KBM-7 (cell line): ENCODE data around the gene NIPAL4.
"Not testable (repeated sequence)": the region's sequence is repeated elsewhere in the genome, so short reads cannot be mapped to it uniquely, and the experiment has no call there.

Experiments used
- DNase-seq: peaks from one replicate; pipeline ENCODE4 v3.0.0-alpha.2; 2015
- in situ Hi-C: fragments of 300-500 bp; cut with MboI; formaldehyde crosslinking; loops from 2 replicates; pipeline ENCODE4 v1.14.3; 2020; ENCODE audit warnings: low sequenced_read_pairs, low pct_unique_long_range_greater_than_20kb, mixed read lengths

The NIPAL4 gene

DNA sequence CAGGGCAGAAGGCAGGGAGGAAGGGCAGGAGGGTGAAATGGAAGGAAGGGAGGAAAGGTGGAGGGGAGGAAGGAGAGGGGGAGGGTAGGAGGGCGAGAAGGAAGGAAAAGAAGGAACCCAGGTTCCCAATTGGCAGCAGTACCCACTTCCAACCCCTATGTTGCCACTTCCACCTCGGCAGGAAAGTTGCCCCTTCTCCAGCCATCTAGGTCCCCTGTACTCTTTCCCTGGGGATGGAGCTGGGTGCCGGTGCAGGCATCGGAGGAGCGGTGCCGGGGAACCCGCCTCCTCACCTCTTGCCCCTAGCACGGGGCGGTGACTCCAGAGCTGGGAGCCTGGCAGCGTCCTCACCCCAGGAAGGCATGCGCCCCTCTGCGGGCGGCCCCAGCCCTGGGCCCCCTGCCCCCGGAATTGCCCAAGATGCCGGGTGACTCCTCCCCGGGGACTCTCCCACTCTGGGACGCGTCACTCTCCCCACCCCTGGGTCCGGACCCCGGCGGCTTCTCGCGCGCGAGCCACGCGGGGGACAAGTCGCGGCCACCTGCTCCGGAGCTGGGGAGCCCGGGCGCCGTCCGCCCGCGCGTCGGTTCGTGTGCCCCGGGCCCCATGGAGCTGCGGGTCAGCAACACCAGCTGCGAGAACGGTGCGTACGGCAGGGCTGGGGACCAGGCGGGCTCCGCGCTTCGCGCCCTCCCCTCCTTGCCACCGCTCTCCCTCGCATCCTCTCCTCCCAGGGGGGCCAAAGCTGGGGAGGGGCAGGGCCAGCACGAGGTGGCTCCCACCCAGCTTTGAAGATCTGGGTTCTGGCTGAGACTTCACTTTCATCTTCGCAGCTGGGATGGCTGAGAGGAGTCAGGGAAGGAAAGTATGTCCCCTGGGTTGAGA lies at the start of gene NIPAL4:
TSS of gene NIPAL4 (plus strand) at position 499 of the 885 bp plus-strand sequence. CDS start at position 607, 108 bp downstream.
- in situ Hi-C loops: no loop called here
- no peak for DNase-seq

DNA sequence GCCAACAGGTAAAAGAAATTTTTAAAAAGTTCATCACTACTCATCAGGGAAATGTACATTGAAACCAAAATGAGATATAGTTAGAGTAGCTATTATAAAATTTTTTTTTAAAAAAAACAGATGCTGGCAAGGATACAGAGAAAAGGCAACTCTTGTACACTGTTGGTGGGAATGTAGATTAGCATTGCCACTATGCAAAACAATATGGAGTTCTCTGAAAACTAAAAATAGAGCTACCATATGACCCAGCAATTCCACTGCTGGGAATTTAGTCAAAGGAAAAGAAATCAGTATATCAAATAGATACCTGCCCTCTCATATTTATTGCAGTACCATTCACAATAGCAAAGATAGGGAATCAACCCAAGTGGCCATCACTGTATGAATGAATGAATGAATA lies 44.2 kb upstream of the NIPAL4 start:
- no peak for DNase-seq
- in situ Hi-C loops: no loop called here

DNA sequence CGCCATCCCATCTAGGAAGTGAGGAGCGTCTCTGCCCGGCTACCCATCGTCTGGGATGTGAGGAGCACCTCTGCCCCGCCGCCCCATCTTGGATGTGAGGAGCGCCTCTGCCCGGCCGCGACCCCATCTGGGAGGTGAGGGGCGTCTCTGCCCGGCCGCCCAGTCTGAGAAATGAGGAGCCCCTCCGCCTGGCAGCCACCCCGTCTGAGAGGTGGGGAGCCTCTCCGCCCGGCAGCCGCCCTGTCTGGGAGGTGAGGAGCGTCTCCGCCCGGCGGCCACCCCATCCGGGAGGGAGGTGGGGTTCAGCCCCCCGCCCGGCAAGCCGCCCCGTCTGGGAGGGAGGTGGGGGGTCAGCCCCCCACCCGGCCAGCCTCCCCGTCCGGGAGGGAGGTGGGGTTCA lies 40.5 kb upstream of the NIPAL4 start:
- in situ Hi-C loops, DNase-seq: not testable (repeated sequence)

DNA sequence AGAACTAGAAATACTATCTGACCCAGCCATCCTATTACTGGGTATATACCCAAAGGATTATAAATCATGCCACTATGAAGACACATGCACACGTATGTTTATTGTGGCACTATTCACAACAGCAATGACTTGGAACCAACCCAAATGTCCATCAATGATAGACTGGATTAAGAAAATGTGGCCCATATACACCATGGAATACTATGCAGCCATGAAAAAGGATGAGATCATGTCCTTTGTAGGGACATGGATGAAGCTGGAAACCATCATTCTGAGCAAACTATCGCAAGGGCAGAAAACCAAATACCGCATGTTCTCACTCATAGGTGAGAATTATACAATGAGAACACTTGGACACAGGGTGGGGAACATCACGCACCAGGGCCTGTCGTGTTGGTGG lies 30.1 kb upstream of the NIPAL4 start:
- in situ Hi-C loops, DNase-seq: not testable (repeated sequence)

DNA sequence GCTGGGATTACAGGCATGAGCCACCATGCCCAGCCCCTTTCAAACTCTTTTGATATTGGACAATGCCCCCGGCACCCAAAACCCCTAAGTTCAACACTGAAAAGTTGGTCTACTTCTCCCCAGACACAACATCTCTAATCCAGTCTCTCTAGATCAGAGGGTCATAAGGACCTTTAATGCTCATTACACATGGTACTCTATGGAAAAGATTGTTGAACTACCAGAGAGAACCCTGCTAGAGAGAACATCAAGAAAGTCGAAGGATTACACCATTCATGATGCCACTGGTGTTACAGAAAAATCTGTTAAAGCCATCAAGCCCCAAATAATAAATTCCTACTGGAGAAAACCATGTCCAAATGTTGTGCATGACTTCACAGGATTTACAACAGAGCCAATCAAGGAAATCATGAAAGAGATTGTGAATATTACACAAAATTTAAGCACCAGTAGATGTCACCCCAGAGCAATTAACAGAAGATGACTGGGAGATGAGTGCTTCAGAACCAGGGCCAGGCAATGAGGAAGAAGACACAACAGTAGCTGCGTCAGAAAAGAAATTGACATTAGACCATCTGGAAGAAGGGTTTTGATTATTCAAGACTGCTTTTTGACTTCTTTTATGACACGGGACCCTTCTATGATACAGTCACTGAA lies 28.3 kb upstream of the NIPAL4 start:
- in situ Hi-C loops: no loop called here
- peak; percentile 77 for DNase-seq

DNA sequence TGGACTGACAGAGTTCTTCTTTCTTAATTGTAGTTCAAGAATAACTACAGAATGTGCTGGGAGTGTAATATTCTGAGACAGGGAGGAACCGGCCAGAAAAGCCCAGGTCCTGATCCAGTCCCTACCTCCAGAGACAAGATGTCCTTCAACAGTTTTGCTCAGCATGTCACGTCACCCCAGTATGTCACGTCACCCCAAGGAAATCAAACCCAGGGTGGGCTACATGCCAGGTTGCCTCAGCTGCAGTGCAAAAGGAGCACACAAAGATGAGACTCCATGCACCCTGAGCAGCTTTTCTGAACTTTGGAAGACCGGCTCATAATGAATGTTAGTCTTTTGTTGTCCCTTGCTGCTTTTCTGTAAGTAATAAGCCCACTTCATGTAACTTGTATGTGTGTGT lies 25.9 kb upstream of the NIPAL4 start:
- in situ Hi-C loops: no loop called here
- no peak for DNase-seq

DNA sequence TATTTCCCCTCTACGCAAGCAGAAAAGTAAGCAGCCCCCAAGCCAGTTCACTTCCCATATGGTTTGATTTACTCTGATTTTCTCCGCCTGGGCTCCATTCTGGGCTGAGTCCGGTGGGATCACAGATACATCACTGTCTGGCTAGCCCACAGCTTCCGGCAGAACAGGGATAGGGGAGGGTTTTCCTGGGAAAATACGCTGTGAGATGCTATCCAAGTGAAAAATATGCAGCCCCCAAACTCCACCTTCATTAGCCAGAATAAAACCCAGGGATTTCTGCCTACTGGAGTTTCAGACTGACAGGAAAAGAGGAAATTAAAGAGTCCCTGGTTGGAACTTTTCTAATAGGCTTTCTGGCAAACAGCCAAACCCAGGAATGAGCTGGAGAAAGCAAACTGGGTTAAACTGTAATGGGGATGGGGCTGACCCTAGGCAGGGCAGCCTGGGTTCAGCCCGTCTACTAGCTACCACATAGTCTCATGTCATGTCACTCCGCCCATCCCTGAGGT lies 16.9 kb upstream of the NIPAL4 start:
- in situ Hi-C loops: no loop called here
- no peak for DNase-seq

DNA sequence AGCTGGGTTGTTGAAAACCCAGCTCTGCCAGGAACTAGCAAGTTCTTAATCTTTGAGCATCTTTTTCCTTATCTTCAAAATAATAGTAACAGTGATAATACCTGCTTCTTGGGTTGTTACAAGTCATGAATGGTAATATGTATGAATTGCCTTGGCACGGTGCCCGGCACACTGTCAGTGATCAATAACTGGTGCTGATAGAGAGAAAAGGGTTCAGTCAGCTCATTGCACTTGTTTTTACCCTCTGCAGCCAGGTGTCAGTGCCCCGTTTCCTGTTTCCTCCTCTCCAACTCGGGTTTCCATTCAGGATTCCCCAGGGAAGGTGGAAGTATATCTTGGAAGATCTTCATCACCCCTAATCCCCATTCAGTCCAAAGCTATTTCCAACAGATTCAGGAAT lies 15.8 kb upstream of the NIPAL4 start:
- in situ Hi-C loops: no loop called here
- no peak for DNase-seq

DNA sequence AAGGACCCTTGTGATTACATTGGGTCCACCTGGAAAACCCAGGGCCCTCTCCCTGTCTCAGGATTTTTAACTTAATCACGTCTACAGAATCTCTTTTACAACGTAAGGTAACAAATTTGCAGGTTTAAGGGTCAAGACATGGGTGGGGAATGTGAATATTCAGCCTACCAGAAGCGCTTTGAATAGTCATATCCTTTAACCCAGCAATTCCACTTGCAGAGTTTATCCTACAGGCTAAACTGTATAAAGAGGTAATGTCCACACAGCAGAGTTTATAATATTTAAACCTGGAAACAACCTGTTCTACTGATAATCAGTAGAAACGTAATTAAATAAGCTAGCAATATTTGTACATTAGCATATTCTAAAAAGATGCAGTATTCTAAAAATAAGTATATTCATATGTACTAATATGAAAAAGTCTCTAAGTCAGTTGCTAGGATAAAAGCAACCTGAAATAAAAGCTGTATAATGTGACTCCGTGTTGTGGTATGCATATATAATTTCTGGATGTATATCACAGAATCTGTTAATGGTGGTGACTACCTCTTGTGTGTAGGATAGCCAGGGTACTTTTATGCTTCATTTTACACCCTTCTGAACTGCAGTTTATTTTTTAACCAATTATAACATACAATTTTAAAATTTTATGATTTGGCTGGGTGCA lies 14.1 kb upstream of the NIPAL4 start:
- DNase-seq: no peak
- in situ Hi-C loops: no loop called here

DNA sequence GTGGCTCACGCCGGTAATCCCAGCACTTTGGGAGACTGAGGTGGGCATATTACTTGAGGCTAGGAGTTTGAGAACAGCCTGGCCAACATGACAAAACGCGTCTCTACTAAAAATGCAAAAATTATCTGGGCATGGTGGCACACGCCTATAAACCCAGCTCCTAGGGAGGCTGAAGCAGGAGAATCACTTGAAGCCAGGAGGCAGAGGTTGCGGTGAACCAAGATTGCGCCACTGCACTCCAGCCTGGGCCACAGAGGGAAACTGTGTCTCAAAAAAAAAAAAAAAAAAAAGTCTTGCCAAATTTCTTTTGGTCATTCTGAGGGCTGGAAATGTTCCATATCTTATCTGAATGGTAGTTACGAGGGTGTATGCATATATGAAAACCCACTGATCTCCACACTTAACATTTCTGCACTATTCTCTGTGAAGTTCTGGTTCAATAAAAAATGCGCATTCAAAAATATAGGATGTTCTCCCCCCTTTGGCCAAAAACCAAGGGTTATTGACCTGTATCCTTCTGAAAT lies 13.5 kb upstream of the NIPAL4 start:
- in situ Hi-C loops: no loop called here
- no peak for DNase-seq

DNA sequence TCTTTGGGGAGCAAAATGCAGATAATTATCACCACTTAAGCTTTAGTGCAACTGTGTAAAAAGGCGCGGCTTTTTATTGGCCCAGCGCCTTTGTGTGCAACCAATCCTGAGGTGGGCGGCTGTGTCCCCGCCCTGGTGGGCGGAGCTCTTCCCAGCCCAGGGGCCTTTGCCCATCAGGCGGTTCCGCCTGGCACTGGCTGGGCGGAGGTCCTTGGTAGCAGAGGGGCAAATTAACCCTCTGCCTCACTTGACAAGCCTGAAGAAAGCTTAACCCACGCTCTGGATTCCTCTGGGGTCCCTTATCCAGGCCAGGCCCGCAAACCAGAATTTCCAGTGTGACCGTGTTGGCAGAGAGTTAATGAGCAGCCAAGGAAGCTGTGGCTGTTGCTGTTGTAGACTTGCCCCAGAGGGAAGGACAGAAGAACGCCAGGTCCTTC lies 12.8 kb upstream of the NIPAL4 start:
- no peak for DNase-seq
- in situ Hi-C loops: no loop called here

DNA sequence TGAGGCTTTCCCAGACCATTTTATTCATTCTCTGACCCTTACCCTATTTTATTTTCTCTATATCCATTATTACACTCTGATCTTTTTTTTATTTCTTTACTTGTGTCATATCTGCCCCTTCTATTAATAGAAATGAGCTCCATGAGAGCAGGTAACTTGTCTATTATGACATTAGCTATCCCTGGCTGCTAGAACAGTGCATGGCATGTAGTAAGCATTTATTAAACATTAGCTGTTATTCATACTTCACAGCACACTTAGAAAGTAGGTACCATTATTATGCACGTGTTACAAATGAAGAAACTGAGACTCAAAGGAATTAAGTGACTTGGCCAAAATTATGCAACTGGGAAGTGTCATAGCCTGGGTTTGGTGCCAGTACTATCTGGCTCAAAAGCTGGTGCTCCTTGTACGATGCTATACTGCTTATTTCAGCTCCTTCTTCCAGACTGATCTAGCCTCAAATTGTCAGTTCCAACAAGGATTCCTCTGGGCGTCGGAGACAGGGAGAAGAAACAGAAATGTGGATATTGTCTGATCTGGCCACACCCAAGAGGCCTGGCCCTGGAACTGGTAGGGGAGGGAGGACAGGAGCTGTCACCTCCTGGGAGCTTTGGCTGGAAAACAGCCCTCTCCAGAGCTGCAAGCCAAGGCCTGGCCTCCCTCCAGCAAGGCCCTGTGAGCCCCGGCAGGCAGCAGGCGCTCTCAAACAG lies 10.8 kb upstream of the NIPAL4 start:
- DNase-seq: no peak
- in situ Hi-C loops: no loop called here

DNA sequence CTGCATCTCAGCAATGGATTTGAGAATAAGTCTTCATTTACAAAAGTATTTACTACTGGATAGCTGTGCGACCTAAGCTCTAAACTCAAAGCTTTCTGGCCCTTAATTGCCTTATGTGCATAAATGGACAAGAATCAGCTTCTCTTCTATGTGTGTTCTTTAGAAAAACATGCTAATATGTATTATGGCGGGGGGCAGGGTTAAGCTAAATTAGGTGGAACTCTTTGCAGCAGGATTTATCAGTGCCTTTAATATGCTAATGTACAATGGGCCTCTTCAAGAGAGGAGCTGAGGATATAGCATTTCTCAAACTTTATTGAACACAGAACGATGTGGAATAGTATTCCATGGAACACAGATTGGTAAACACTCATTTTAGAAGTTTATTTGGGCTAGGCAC lies 10.0 kb upstream of the NIPAL4 start:
- in situ Hi-C loops: no loop called here
- DNase-seq: no peak

DNA sequence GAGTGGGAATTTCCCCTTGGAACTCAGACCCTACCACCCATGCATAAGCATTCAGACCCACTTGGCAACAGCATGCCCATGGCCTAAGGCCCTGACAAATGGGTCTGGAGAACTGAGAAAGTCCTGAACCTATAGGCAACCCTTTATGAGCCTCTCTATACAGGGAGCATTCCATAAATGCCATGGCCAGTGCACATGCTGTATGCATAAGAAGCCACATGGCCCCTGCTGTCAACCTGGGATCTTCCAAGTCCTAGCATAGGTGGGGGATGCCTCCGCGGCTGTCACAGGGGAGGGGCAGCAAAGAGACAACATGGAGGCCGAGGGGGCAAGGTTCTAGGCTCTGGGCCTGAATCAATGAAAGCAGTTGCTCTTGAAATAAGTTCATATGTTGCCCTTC lies 8.2 kb upstream of the NIPAL4 start:
- in situ Hi-C loops: no loop called here

DNA sequence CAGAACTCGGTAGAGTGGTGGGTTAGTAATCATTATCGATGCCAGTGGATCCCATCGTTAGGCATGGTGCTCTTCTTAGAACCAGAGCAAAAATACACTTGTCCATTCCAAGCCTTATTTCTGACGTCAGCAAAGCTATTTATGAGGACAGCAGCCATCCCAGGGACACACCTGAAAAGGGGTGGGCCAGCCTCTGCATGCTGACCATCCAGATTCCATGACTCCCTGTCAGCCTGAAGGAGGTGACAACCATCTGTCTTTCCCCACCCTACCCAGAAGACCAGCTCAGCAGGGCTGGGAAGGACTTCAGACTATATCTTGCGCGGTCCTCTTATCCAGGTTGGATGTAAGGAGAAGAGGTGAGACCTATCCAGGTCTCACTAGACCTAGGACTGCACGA lies 5.7 kb upstream of the NIPAL4 start:
- DNase-seq: no peak

More for the DNA sequence above, 8.2 kb upstream of the NIPAL4 start:
- DNase-seq: no peak

DNA sequence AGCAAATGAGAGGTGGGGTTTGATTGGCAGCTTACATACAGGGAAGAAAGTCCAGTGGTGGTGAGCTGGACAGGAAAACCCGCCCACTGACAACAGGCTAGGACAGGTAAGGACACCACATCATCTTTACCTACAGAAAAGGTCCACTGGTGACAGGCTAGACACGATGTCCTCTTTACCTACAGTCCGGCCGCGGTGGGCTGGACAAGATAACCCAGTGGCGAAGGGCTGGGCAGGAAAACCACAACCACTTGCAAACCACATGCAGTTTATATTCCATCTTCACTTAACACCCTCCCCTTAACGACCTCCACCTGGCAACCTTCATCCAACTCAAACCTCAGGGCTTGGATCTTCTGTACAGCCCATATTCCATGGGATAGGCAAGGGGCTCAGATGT lies 5.0 kb upstream of the NIPAL4 start:
- in situ Hi-C loops: no loop called here
- DNase-seq: no peak

More for the DNA sequence above, 5.7 kb upstream of the NIPAL4 start:
- in situ Hi-C loops: no loop called here

DNA sequence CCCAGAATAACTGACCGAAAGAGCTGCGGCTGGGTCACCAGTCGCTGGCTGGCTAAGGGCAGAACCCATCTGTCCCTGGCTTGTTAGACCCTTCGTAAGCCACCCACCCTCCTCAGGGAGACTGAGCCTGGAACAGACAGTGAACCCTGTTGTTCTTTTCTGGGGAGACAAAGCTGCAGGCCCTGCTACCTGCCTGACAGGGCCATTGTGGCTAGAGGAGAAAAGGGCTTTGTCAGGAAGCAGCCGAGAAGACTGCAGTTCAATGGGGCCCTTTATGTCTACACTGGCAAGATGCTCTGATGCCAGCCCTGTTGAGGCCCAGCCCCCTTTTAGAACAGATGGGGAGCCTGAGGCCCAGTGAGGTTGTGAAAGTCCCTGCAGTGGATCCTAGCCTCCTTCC lies 3.7 kb upstream of the NIPAL4 start:
- no peak for DNase-seq
- in situ Hi-C loops: no loop called here

DNA sequence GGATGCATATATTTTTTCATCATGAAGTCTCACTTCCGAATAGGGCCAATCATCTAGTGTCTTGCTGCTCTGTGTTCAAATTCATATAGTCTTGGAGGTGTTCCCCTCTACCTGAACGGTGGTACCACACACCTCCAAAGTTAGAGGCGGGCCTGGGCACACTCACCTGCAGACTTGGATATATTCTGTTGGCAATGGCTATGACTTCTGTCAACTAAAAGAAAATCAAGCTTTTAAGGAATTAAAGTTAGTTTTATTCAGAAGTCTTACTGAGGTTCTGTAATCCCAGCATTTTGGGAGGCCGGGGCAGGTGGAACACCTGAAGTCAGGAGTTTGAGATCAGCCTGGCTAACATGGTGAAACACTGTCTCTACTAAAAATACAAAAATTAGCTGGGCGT lies 2.6 kb upstream of the NIPAL4 start:
- no peak for DNase-seq

DNA sequence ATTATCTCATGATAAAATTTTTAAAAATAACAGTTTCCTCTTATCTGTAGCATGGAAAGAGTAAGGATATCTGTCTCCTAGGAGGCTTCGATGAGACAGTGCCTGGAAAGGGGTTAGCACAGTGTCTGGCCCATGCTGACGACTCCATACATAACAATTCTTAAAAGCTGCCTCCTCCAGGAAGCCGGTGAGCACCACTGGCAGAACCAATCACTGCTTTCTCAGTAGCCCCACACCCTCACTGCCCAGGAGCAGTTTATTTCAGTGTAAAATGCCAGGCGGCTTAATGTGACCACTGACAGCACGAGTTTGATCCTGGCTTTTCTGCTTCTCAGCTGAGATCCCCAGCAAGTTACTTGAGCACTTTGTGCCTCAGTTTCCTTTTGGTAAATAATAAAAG lies 1.2 kb upstream of the NIPAL4 start:
- no peak for DNase-seq

More for the DNA sequence above, 2.6 kb upstream of the NIPAL4 start:
- in situ Hi-C loops: no loop called here

More for the DNA sequence above, 1.2 kb upstream of the NIPAL4 start:
- in situ Hi-C loops: no loop called here
